Right kidney (tissue), 1 donor: ENCODE measurements around the gene MERTK.
"Not testable (repeated sequence)": the region's sequence is repeated elsewhere in the genome, so short reads cannot be mapped to it uniquely, and the experiment has no call there.

Source experiments
- DNase-seq: peaks from one replicate; pipeline ENCODE4 v3.0.0-alpha.2; 2016

MERTK gene

DNA sequence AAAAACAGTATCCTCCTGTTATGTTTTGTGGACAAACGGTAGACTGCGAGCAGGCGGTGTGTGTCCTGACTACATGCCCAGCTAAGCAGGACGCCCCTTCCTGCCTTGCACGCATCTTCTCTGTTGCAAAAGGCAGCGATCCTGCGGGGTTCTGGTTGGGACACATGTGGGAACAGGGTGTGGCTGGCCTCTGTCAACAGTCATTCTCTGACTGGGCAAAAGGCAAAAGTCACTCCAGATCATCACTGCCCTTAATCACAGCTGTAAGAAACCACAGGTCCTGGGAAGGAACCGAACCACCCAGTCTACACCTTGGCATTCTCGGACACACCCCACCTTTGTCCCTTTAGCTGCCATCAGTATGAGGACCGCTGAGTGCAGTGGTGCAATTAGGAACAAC lies 112.3 kb downstream of the MERTK start:
- no peak for DNase-seq

DNA sequence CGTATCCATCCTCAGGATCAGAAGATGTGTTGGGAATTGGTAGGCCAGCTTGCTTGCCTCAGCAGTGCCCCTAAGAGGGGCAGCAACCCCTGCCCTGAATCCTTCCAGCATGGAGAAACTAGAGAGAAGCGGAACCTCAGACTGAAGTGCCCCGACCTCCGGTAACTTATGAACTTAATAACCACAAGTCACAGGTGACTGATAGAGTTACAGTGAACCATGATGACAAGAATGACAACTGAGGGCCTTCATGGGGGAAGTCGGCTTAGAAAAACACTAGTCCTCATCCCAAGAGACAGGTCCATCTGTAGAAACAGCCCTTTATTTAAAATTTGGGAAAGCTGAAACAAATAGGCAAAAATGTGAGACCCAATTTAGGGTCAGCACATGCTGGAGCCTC lies 114.1 kb downstream of the MERTK start:
- no peak for DNase-seq

- DNase-seq, result no peak
Measured at GRCh38 chr2:112018846-112019245, 120.4 kb downstream of the MERTK start.

DNA sequence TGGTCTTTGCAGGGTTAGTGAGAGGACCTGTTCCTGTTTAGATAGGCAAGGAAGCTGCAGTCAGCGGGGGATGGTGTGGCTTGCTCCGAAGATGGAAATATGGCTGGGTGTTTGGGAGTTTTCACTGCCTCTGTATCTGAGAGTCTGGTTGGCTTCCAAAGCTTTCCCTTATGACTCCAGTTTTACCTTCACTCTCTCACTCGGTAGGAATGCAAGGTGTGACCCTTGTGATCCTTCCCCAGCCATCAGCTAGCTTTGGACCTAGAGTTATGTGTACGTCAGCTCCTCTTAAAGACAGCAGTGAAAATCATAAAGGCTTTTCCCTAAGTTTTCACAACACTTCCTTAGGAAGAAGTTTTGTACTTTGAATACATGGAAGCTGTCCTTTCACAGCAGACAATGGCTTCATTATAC lies 121.2 kb downstream of the MERTK start:
- DNase-seq, result no peak

DNA sequence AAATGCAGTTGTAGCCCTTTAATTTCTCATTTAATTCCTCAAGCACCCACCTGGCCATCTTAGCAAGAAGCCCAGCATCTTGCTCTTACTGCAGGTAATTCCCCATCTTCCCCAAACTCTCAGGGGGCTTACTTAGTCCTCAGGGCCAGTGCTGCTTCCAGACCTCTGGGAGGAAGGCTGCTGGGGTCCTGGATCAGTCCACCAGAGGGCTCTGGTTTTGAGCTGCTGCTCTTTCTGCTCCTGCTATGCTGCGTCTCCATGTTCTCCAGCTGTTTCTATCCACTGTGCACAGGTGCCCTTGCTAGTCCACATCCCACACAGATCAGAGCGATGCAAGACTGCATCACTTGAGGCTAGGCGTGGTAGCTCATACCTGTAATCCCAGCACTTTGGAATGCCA lies 122.2 kb downstream of the MERTK start:
- no peak for DNase-seq

GRCh38 chr2:112021290-112021689 lies 122.9 kb downstream of the MERTK start:
- DNase-seq, result no peak

DNA sequence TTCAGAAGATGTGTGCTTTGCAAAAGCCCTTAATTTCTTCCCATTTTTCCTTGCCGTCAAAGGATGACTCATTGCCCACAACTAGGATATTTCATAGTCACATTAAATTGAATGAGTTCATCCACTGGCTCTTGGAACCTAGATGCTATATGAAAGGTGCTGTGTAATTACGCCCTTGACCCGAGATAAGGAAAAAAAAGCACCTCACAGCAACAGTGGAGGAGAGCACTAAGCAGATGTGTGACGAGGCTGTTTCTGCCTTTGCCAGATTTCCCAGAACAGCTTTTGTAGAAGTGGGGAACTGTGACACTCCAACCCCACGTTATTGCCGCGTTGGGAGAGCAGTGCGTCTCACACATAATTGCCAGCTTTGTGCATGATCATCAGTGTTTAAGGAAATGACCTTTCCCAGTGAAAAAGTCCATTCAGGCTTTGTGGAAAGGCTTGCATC lies 123.4 kb downstream of the MERTK start:
- DNase-seq, result no peak

DNA sequence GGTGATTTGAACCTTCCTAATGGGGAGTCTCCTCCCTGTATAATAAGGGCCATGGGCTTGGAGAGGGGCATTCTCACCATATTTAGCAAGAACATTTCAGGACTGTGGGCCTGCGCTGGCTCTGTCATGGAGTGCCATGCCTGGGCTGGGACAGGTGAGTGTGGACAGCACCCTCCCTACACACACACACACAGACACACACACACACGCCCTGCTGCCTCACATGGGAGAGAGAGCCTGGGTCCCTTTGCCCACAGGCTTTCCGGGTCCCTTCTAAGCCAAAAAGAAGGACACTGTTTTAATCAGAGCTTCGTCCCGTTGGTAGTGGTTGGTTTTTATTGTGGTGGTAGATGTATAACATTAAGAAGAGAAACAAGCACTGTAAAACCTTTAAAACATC lies 125.3 kb downstream of the MERTK start:
- DNase-seq, result no peak

DNA sequence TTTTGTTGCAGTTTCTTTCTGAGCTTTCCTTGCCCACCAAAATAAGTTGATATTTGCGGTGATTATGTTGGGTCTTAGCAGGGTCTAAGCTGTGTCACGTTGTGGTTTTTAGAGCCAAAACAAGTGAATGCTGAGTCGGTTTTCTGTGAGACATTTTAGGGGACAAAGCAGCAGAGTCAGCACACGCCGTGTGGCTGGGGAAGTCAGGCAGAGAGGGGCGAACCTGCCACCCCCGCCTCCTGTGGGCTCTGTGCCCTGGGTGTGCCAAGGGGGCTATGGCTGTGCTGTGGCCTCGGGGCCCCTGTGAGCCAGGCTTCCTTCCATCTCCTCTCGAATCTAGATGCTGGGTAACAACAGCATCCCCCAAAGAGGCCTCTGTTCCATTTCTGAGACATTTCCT lies 125.8 kb downstream of the MERTK start:
- DNase-seq, result no peak

- DNase-seq, result no peak
Measured at GRCh38 chr2:112024896-112025491, 126.6 kb downstream of the MERTK start.

DNA sequence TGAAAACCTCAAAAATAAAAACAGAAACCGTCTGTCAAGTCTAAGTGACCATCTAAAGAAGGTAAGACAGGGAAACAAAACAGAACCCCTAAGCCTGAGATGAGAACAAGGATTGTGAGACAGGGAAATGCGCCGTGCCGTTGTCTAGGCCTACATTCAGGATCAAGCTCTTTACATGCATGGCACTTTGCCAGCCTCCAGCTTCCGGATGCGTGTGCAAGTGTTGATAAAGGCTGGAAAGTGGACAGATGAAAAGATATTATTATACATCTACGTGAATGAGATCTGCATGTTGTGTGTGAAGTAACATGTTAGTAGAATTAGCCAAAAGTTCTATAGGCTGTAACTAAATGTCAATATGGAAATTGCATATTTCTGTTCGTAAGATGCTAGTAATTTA lies 128.1 kb downstream of the MERTK start:
- DNase-seq, result no peak

GRCh38 chr2:112027767-112028166 lies 129.4 kb downstream of the MERTK start:
- no peak for DNase-seq

GRCh38 chr2:112029164-112029563 lies 130.8 kb downstream of the MERTK start:
- no peak for DNase-seq

- DNase-seq, result no peak
Measured at GRCh38 chr2:112031473-112032223, 133.2 kb downstream of the MERTK start.

DNA sequence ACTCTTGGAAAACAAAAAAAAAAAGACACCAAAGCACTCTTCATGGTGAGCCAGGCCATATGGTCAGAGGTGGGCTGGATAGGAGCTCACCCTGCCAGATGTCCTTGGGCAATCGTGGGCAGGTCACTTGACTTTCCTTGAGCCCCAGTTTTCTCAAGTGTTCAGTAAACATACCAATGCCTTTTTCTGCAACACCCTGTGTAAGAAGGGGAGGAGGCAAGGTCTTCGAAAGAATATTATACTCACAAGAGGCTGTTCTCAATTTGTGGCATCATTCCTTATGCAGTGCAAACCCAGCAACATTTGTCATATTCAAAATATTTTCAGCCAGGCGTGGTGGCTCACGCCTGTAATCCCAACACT lies 133.8 kb downstream of the MERTK start:
- DNase-seq, result no peak

- DNase-seq, result no peak
Measured at GRCh38 chr2:112032689-112033465, 134.5 kb downstream of the MERTK start.

DNA sequence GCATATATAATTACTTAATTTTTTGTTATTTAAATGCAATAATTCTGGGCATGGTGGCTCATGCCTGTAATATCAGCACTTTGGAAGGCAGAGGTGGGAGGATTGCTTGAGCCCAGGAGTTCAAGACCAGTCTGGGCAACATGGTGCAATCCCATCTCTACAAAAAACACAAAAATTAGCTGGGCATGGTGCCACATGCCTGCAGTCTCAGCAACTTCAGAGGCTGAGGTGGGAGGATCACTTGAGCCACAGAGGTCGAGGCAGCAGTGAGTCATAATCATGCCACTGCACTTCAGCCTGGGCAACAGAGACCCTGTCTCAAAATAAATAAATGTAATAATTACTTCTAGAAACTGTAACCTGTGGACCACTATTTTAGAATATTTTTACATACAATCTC lies 135.2 kb downstream of the MERTK start:
- no peak for DNase-seq

DNA sequence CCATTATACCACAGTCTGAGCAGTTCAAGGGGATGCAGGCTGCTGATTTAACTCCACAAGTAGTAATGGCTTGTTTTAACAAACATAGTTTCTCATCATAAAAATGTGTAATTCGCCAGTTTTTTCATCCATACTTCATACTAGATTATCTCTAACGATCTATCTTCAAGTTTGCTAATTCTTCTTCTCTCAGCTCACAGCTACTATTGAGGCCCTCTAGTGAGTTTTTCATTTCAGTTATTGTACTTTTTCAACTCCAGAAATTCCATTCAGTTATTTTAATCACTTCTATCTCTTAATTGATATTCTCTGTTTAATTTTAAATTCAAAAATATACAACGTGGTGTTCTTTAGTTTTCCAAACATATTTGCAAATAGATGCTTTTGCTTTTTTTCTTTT lies 136.5 kb downstream of the MERTK start:
- DNase-seq, result no peak

DNA sequence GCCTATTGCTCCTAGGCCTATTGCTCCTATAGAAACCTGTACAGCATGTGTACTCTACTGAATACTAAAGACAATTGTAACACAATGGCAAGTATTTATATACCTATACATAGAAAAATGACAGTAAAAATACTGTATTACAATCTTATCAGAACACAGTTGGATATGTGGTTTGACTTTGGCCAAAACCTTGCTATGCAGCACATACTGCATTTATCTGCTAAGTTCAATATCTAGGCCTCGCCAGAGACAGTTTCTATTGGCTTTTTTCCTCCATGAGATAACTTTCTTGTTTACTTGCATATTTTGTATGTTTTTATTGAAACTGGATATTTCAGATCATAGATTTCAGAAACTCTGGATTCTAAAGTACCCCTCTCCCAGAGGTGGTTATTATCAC lies 137.4 kb downstream of the MERTK start:
- DNase-seq, result no peak

GRCh38 chr2:112039556-112039955 lies 141.1 kb downstream of the MERTK start:
- DNase-seq, result not testable (repeated sequence)

GRCh38 chr2:112040066-112040465 lies 141.7 kb downstream of the MERTK start:
- DNase-seq, result not testable (repeated sequence)

- DNase-seq, result not testable (repeated sequence)
Measured at GRCh38 chr2:112041460-112041859, 143.1 kb downstream of the MERTK start.

DNA sequence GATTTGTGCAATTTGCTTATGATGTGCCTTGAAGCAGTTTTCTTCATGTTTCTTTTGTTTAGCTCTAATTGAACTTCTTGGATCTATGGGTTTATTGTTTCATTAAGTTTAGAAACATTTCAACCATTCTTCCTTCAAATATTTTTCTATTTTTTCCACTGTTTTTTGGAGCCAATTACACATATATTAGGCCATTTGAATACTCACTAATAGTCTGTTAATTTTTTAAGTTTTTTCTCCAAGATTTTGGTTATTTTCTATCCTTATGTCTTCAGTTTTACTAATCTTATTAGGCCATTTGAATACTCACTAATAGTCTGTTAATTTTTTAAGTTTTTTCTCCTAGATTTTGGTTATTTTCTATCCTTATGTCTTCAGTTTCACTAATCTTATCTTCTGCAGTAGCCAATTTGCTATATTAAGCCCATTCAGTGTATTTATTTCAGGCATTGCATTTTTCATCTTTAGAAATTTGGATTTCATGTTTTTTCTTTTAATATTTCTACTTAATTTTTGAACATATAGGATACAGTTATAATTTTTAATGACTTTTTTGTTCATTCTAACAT lies 147.1 kb downstream of the MERTK start:
- no peak for DNase-seq
